SKM-1 treated with dmso at 0.1 percent for 144 hours (cell line): ENCODE data around the gene NPTXR.
"Not testable (repeated sequence)": the region's sequence is repeated elsewhere in the genome, so short reads cannot be mapped to it uniquely, and the experiment has no call there.

Experiments used
- DNase-seq: peaks from one replicate; lab custom pipeline; 2025; ENCODE audit not compliant: unreplicated experiment; lab: John Stamatoyannopoulos, UW

NPTXR gene

GRCh38 chr22:38868886-38869381 lies 25.1 kb upstream of the NPTXR start:
- DNase-seq = peak; percentile 37

GRCh38 chr22:38868286-38868721 lies 24.5 kb upstream of the NPTXR start:
- no peak for DNase-seq

DNA sequence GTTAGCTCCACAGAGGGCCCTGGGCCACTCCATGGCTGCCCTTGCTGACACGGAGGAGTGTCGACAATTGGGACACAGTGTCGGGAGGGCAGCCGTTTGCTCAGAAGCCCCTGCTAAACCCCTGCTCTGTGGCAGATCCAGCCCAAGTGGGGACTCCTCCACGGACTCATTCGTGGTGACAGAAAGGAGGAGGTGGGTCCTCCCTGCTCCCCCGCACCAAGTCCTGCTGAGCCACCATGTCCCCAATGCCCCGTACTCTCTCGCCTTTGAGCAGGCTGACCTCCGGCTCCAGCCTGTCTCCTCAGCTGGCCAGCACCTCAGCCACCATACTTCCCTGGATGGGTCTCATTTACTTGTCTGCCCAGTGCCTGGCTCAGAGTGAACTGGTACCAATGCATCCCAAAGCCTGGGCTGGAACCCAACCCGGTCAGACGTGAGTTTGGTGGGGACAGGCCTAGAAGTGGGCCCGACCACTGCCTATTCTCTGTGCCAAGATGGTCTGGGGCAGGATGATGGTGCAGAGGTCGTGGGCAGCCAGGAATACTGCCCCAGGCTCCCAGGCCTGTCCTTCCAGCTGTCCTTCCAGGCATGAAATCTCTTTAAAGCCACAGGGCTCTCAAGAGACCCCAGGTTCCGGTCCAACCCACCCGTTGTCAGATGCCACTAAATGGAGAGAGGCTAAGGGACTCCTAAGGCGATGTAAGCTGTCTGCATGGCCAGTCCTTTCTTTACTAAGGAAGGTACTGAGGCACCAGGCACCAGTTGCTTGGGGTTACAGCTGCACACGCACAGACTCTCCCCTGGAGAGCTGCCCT lies 23.9 kb upstream of the NPTXR start:
- DNase-seq = no peak

GRCh38 chr22:38867124-38867455 lies 23.3 kb upstream of the NPTXR start:
- no peak for DNase-seq

- no peak for DNase-seq
Observed at GRCh38 chr22:38866399-38867123, 22.7 kb upstream of the NPTXR start.

DNA sequence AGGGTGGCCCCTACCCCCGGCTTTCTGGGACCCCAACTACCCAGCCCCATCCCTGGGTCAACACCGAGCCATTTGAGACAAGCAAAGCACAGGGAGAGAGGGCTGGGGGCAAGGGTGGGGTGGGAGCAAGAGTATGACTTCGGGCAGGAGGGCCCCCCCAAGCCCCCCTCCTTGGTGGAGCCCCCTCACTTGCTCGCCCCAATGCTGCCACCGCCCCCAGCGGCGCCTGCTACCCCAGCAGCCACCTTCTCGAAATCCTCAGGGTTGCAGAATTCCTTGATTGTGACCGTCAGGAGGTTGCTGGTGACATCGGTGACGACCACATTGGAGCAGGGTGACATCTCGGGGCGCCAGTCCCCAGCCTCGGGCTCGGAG lies 22.2 kb upstream of the NPTXR start:
- no peak for DNase-seq

DNA sequence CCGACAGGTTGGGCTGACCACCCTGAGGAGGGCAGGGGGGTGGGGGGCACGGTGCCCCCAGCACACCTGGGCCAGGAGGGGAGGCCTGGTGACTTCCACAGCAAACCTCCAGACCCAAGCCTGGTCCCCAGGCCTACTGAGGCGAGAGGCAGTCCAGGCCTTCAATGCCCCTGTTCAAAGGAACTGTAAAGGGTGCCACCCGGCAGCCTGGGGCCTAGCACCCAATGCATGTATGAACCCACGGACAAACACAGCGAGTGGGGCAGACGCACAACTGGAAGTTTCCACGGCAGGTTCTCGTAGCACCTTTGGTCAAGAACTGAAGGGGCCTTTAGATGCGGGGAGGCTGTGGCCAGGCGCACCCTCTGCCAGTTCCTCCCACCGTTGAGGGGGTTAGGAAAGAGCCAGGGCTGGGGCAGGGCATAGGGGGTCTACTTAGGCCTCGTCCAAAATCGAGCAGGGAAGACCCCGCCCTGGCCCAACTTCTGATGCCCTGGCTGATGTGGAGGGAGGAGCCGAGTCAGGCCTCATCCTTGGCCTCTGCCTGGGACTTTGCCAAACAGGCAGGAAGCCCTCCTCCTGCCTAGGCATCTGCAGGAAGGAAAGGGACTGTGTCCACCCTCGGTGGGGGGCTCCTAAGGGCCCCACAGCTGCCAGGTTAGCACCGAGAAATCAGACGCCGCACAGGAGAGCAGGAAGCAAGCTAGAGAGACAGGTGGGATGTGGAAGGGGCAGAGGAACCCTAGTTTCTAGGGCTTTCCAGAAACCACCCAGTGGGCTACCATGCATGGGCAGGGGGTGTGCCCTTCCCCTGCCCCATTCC lies 21.6 kb upstream of the NPTXR start:
- DNase-seq = no peak

- DNase-seq = no peak
Observed at GRCh38 chr22:38864361-38865191, 20.7 kb upstream of the NPTXR start.

DNA sequence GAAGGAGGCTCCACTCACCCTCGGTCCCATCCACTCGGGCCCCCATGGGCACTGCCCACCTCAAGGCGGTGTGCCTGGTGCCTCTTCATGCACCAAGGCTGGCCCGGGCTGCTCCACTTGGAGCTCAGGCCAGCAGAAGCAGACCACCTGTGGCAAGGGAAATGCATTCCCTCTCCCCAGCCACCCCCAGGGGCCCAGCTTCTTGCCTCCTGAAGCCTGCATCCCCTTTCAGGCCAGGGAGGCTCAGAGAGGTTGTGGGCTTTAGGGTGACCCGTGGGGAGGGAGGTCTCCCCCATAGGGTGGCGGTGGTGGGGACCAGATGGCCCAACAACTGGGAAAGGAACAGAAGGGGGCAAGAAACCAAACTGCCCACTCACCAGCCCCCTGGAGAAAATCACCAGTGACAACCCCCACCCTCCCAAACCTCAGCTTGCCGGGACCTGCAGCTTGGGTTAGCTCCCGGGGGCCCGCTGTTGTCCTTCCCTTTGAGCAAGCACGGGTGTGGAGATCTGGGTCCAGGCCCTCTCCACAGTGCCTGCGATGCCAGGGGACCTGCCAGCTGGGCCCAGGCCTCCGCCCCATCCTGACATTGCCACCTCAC lies 19.8 kb upstream of the NPTXR start:
- DNase-seq = no peak

DNA sequence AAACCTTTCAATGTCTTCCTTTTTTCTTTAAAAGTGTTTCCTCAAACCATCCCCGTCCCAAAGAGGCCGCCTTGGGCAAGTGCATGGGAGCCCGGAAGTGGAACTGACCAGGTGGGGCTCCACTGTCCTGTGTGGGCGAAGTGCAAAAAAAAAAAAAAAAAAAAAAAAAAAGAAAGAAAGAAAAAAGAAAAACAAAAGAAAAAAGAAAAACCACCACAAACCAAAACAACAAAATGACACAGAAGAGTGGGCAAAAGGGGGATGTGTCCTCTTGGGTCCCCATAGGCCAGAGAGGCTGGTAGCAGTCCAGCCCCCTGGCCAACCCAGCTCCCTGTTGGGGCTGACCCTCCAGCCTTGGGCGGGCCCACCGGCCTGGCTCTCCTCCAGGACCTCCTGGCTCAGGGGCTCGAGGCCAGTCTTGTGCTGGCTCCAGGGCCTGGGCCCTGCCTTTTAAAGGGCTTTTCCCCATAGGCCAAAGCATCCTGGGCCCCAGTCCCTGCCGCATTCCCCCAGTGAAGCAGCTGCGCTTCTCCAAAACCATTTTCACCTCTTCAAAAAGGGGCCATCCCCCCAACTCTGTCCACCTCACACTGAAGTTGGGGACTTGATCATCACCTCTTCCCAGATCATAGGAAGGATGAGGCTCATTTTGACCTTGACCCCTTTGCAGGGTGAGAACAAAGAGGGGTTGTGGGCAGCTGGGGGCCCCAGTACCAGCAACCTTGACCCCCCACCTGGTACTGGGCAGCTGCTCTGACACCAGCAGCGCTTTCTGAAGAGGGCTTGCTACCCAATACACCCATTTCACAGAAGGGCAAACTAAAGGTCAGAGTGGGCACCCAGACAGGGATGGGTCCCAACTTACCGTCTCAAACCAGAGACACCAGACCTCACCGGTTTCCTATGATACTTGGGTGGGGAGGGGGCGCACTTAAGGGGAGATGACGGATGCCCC lies 18.8 kb upstream of the NPTXR start:
- no peak for DNase-seq

- DNase-seq = no peak
Observed at GRCh38 chr22:38861927-38862326, 18.1 kb upstream of the NPTXR start.

DNA sequence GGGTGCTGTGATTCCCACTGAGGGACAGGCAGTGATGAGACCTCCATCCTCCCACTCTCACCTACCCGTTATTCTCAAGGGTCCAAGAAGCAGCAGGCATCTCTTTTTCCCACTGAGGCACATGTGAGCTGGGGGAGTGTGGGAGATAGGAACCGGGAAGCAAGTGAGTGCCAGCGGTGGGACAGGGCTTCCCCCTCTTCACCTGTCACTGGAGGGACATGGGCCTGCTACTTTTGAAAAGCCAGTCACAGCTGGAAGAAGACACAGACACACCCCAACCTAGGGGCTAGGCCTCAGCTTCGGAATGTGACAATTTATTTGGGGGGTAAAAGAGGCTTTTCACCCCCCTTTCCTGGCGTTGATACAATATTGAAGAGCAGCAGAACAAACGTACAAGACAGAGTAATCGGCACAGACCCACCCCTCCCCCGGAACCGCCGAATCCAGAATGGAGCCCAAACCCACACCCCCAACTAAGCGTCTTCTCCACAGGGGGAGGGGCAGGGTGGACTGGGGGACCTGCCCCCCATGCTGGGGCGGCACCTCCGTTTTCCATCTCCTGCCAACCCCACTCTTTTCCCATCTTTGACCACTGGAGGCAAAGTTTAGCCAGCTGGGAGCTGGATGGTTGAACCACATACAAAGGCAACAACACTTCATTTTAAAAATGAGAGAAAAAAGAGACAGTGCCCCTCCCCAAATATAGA lies 17.5 kb upstream of the NPTXR start:
- DNase-seq = no peak

- no peak for DNase-seq
Observed at GRCh38 chr22:38860283-38861169, 16.7 kb upstream of the NPTXR start.

DNA sequence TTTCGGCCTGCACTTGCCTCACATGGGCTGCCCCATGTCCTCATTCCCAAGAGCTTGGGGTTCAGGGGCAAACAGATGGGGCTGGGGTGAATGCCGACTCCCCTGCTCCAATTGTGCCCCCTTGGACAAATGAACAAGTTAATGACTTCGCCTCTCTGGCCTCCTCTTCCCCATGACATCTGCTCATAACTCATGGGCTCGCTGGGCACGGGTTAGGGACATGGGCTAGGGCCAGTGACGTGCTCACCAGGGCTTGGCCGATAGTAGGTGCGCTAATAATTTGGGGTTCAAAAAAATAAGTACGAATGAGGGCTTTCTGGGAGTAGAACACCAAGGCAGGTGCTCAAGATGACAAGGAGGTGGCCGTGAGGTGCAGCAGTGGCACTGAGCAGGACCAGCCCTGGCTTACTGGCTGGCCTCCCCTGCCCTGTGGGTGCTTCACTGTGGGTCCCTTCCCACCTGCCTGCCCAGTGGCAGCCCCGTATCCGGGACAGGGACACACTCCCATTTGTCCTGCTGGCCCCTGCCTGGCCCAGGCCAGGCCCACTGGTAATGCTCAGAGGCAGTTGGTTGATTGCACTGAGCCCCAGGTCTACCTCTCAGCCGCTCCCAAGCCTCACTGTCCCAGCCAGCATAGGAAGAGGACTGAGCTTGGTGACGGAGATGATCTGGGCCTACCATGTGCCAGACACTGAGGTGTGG lies 15.9 kb upstream of the NPTXR start:
- no peak for DNase-seq

- DNase-seq = no peak
Observed at GRCh38 chr22:38858492-38858891, 14.7 kb upstream of the NPTXR start.

GRCh38 chr22:38854476-38854875 lies 10.6 kb upstream of the NPTXR start:
- not testable (repeated sequence) for DNase-seq

- not testable (repeated sequence) for DNase-seq
Observed at GRCh38 chr22:38853883-38854282, 10.1 kb upstream of the NPTXR start.
